Tibial nerve (tissue), 4 donors: ENCODE measurements around the gene TNFRSF19. TPM values are rescaled to one million over a fixed set of nuclear protein-coding genes. Genes with fewer than 3 reads are reported as not detected.

Source experiments
- DNase-seq, 2 donors: peaks; one replicate each; pipeline ENCODE4 v3.0.0-alpha.2; 2019; ENCODE audit warnings: low spot score in 2 of 2
- H3K27ac ChIP-seq, 4 donors: fragments of 200-600 bp; sonication (generic) in 3 of 4; one replicate each; pipeline ENCODE4 v1.5.1; 2017 to 2019; ENCODE audit warnings: mild to moderate bottlenecking in 1 of 4
- H3K27me3 ChIP-seq, 2 donors: fragments of 200-600 bp; sonication (generic) in 1 of 2; one replicate each; pipeline versions ENCODE4 v1.5.1 to v1.6.0; 2017 to 2019
- H3K36me3 ChIP-seq, 3 donors: fragments of 200-600 bp; sonication (generic); one replicate each; pipeline ENCODE4 v1.5.1; 2018 to 2019
- H3K4me1 ChIP-seq, 4 donors: fragments of 200-600 bp; sonication (generic) in 3 of 4; one replicate each; pipeline ENCODE4 v1.5.1; 2017 to 2019
- H3K4me3 ChIP-seq, 4 donors: fragments of 200-600 bp; sonication (generic) in 3 of 4; one replicate each; pipeline ENCODE4 v1.5.1; 2017 to 2019; ENCODE audit warnings: mild to moderate bottlenecking in 1 of 4, moderate library complexity in 1 of 4
- H3K9me3 ChIP-seq, 4 donors: fragments of 200-600 bp; sonication (generic) in 3 of 4; one replicate each; pipeline ENCODE4 v1.5.1; 2017 to 2019
- EP300 ChIP-seq, 2 donors: sonication (generic); formaldehyde crosslinking; IDR thresholded peaks; one replicate each; pipeline ENCODE4 v1.6.1; 2017; ENCODE audit warnings: antibody characterized with exemption in 2 of 2, mild to moderate bottlenecking in 1 of 2
- POLR2A ChIP-seq, 2 donors: fragments of 450-650 bp; IDR thresholded peaks; one replicate each; pipeline ENCODE4 v1.6.1; 2017; ENCODE audit warnings: antibody characterized with exemption in 2 of 2, mild to moderate bottlenecking in 2 of 2, moderate library complexity in 2 of 2
- WGBS, 2 donors: methylation state at CpG; one replicate each; pipeline ENCODE4 v1.1.5; 2018; 5-methylcytosine and 5-hydroxymethylcytosine counted together
- total RNA-seq, 4 donors: library from RNA; depleted of rRNA; stranded (reverse); fragments of >200 nt; gene quantifications; one replicate each; pipeline ENCODE4 v1.1.0, GENCODE V29; 2016
- TF ChIP-seq, protein P1 (sequence below), 5 experiments: fragments of 200-600 bp in 3 of 5; fragments of 450-650 bp in 2 of 5; sonication (generic) in 3 of 5; IDR thresholded peaks; one replicate each; pipeline ENCODE4 v1.5.1; 2016 to 2019; ENCODE audit warnings: antibody characterized with exemption in 5 of 5, mild to moderate bottlenecking in 3 of 5, moderate library complexity in 2 of 5

TNFRSF19 gene
- total RNA-seq, 4 donors from 2014 or later, result 10.7 to 24.3 (median 20.3) TPM

DNA sequence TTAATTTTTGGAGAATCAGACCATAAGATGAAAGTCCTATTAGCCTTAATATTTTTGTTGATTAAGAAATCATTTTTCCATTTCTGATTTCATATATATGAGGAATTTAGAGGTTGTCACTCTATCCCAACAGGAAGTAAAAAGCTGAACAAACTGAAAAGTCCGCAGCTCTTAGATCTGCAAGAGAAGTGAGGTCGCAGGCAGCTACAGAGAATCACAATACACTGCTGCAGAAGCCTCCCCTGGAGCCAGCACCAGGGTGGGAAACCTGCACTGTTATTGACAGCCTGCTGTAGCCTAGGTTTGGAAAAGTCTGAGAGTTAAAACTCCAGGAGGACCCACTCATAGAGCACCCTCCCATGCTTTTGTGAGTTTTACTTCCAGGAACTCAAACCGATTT is 29.9 kb downstream of the TNFRSF19 start:
- Histone ChIP-seq H3K27me3 (no peaks in the 10 kb centered on the region), H3K36me3 (peaks cover 0 to 6% (median 0%) of the 10 kb centered on the region in 3 donors), H3K27ac (no peak overlapping the region), H3K9me3 (no peaks in the 10 kb centered on the region), H3K4me3 (no peak overlapping the region), H3K4me1 (no peaks in the 10 kb centered on the region)
- TF ChIP-seq POLR2A (IDR thresholded peaks at IDR 0.05) (no peak), EP300 (IDR thresholded peaks at IDR 0.05) (no peak)
- TF ChIP-seq, protein P1, sequence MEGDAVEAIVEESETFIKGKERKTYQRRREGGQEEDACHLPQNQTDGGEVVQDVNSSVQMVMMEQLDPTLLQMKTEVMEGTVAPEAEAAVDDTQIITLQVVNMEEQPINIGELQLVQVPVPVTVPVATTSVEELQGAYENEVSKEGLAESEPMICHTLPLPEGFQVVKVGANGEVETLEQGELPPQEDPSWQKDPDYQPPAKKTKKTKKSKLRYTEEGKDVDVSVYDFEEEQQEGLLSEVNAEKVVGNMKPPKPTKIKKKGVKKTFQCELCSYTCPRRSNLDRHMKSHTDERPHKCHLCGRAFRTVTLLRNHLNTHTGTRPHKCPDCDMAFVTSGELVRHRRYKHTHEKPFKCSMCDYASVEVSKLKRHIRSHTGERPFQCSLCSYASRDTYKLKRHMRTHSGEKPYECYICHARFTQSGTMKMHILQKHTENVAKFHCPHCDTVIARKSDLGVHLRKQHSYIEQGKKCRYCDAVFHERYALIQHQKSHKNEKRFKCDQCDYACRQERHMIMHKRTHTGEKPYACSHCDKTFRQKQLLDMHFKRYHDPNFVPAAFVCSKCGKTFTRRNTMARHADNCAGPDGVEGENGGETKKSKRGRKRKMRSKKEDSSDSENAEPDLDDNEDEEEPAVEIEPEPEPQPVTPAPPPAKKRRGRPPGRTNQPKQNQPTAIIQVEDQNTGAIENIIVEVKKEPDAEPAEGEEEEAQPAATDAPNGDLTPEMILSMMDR (IDR thresholded peaks at IDR 0.05), result no peak
- no peak for DNase-seq
- 62 to 63% methylated on average over 3 of the region's 3 CpGs for WGBS, 2 donors

DNA sequence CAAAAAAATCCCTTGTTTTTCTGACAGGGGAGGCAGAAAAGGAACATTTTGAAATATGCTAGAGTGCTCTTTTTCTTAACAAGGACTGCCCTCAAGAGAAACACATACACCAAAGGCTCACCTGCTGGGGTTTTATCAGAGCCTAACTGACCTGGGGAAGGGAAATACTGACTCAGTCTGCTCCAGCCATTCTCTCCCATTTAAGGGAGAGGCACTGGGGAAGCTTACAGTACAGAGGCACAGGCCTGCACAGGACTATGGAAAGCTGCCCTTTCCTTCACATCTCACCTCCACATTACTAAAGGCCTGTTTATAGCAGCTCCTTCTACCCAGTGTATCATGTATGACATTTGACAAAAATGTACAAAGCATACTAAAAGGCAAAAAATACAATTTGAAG is 30.3 kb downstream of the TNFRSF19 start:
- DNase-seq, result no peak

DNA sequence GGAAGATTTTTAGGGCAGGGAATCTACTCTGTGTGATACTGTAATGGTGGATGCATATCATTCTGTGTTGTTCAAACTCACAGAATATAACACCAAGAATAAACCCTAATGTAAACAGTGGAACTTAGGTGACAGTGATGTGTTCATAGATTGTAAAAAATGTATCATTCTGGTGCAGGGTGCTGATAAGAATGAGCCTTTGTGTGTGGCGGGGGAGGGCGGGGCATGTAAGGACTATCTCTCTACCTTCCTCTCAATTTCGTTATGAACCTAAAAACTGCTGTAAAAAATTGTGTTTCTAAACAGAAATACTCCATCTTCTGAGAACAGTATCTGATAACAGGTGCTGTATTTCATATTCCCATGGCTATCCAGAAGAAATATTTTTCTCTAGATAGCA is 35.6 kb downstream of the TNFRSF19 start:
- no peak for TF ChIP-seq EP300 (IDR thresholded peaks at IDR 0.05)
- no peak for TF ChIP-seq POLR2A (IDR thresholded peaks at IDR 0.05)
- TF ChIP-seq, protein P1 (IDR thresholded peaks at IDR 0.05), result no peak
- Histone ChIP-seq H3K27ac (no peak overlapping the region), H3K27me3 (no peaks in the 10 kb centered on the region), H3K36me3 (peaks cover 0 to under 1% (median 0%) of the 10 kb centered on the region in 3 donors), H3K9me3 (no peaks in the 10 kb centered on the region), H3K4me1 (peaks cover 0 to 30% (median 11%) of the 10 kb centered on the region in 4 donors), H3K4me3 (no peak overlapping the region)
- no peak for DNase-seq
- WGBS, 2 donors, result 64 to 90% methylated on average over 3 of the region's 3 CpGs

More for the DNA sequence above, 30.3 kb downstream of the TNFRSF19 start:
- peaks cover 0 to 5% (median 0%) of the 10 kb centered on the region in 3 donors for H3K36me3 ChIP-seq
- H3K9me3 ChIP-seq, result no peaks in the 10 kb centered on the region
- H3K4me3 ChIP-seq, result no peak overlapping the region
- TF ChIP-seq EP300 (IDR thresholded peaks at IDR 0.05) (no peak), POLR2A (IDR thresholded peaks at IDR 0.05) (no peak)
- TF ChIP-seq, protein P1 (IDR thresholded peaks at IDR 0.05), result no peak
- no peaks in the 10 kb centered on the region for H3K27me3 ChIP-seq
- no peak overlapping the region for H3K27ac ChIP-seq
- H3K4me1 ChIP-seq, result no peaks in the 10 kb centered on the region

DNA sequence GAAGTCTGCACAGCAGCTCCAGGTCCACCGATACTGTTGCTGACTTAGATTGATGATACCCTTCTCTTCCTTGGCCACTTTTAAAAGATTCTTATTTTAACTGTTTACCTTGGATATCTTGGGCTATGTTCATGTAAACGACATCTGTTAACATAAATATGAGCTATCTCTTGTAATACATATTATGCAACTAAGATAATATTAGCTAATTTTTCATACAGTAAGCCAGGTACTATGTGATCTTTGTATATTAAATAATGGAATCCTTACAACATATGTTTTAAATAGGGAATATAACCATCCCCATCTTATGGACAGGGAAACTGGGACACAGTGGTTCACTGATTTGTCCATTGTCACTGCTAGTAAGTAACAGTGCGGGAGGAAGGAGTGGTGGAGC is 37.9 kb downstream of the TNFRSF19 start:
- peak overlapping the region in 2 of 4 donors; percentile 82 to 84 for H3K27ac ChIP-seq
- no peak overlapping the region for H3K4me3 ChIP-seq
- WGBS, 2 donors, result 70 to 76% methylated on average over 3 of the region's 3 CpGs
- H3K27me3 ChIP-seq, result no peaks in the 10 kb centered on the region
- H3K36me3 ChIP-seq, result no peaks in the 10 kb centered on the region
- no peak for DNase-seq
- H3K4me1 ChIP-seq, result peaks cover 0 to 41% (median 17%) of the 10 kb centered on the region in 4 donors
- TF ChIP-seq POLR2A (IDR thresholded peaks at IDR 0.05) (no peak), EP300 (IDR thresholded peaks at IDR 0.05) (no peak)
- TF ChIP-seq, protein P1 (IDR thresholded peaks at IDR 0.05), result no peak
- H3K9me3 ChIP-seq, result no peaks in the 10 kb centered on the region

DNA sequence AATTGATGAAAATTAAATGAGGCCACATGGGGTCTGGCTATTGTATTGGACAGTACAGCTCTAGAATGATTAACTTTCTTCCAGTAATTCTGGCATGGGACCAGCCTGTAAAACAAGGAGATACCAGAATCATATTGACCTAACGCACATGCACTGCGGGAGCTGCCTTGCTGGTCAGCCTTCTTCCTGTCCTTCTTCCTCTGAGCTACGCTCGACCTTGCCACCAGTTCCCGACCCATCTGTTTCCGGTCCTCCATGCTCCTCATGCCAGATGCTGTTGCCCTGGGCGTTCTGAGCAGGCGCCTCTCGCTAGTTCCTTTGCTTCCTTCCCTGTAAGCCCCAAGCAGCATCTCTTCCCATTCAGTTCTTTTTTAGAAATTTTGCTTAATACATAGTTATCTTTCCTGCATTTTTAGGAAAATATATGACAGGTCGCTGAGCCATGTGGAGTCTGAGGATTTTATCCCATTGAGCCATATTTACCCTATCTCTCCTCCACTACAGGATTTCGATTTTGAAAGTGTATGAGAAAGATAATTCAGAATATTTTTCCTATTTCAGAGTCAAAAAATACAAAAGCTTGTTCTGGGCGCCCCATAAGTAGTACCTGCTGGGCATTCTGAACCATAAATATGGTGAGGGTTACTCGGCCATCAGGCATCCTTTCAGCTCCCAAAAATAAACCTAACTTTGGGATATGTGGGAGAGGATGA is 38.6 kb downstream of the TNFRSF19 start:
- Histone ChIP-seq H3K27ac (peak overlapping the region; percentile 53 to 84 (median 70)), H3K4me3 (peak overlapping the region in 2 of 4 donors; percentile 5 to 24), H3K27me3 (no peaks in the 10 kb centered on the region), H3K36me3 (no peaks in the 10 kb centered on the region), H3K9me3 (no peaks in the 10 kb centered on the region), H3K4me1 (peaks cover 0 to 41% (median 17%) of the 10 kb centered on the region in 4 donors)
- 47 to 55% methylated on average over 13 of the region's 13 CpGs for WGBS, 2 donors
- TF ChIP-seq EP300 (IDR thresholded peaks at IDR 0.05), result no peak
- TF ChIP-seq, protein P1 (IDR thresholded peaks at IDR 0.05), result no peak
- DNase-seq, result peak in 1 of 2 donors; percentile 25
